H9 (cell line): Measurements from ENCODE around the gene RNF39. TPM values are rescaled to one million over a fixed set of nuclear protein-coding genes. Genes with fewer than 3 reads are reported as not detected.

Source experiments
- DNase-seq: peaks from one replicate; pipeline ENCODE4 v3.0.0-alpha.2; 2017
- H2AFZ ChIP-seq: one replicate; pipeline ENCODE4 v1.6.1; 2013; ENCODE audit warnings: mild to moderate bottlenecking, low read length, control low read depth, moderate library complexity
- H2AK5ac ChIP-seq: 2 replicates; pipeline ENCODE4 v1.6.1; 2013; ENCODE audit warnings: low read length, control low read depth, mixed read lengths; ENCODE audit not compliant: insufficient read length
- H2BK120ac ChIP-seq: one replicate; pipeline ENCODE4 v1.6.1; 2013; ENCODE audit warnings: low read depth, mild to moderate bottlenecking, low read length, control low read depth, inconsistent platforms; ENCODE audit not compliant: poor library complexity, severe bottlenecking
- H2BK12ac ChIP-seq: 2 replicates; pipeline ENCODE4 v1.6.1; 2013; ENCODE audit warnings: low read length, control low read depth, mixed read lengths, low read depth; ENCODE audit not compliant: insufficient read length
- H2BK15ac ChIP-seq: 2 replicates; pipeline ENCODE4 v1.6.1; 2013; ENCODE audit warnings: low read depth, low read length, control low read depth
- H2BK20ac ChIP-seq: one replicate; pipeline ENCODE4 v1.6.1; 2013; ENCODE audit warnings: low read depth, mild to moderate bottlenecking, low read length, control low read depth, inconsistent platforms; ENCODE audit not compliant: poor library complexity, severe bottlenecking
- H2BK5ac ChIP-seq: 2 replicates; pipeline ENCODE4 v1.6.1; 2013; ENCODE audit warnings: low read length, control low read depth, mixed read lengths; ENCODE audit not compliant: insufficient read length
- H3K14ac ChIP-seq: 2 replicates; pipeline ENCODE4 v1.6.1; 2013; ENCODE audit warnings: low read length, control low read depth; ENCODE audit not compliant: insufficient read depth
- H3K18ac ChIP-seq: 2 replicates; pipeline ENCODE4 v1.6.1; 2013; ENCODE audit warnings: low read depth, mild to moderate bottlenecking, mixed read lengths, low read length, control low read depth; ENCODE audit not compliant: insufficient read length
- H3K23ac ChIP-seq: 2 replicates; pipeline ENCODE4 v1.6.1; 2013; ENCODE audit warnings: low read length, control low read depth, mixed read lengths, low read depth; ENCODE audit not compliant: insufficient read length
- H3K23me2 ChIP-seq: 2 replicates; pipeline ENCODE4 v1.6.1; 2013; ENCODE audit warnings: low read depth, mild to moderate bottlenecking, mixed read lengths, low read length, control low read depth; ENCODE audit not compliant: insufficient read length, poor library complexity, severe bottlenecking
- H3K27ac ChIP-seq: 2 replicates; pipeline ENCODE4 v1.5.1; 2013; ENCODE audit warnings: low read length, control low read depth, mixed read lengths, low read depth; ENCODE audit not compliant: insufficient read length
- H3K27me3 ChIP-seq: 2 replicates; pipeline ENCODE4 v1.6.1; 2013; ENCODE audit warnings: low read length, control low read depth, inconsistent platforms; ENCODE audit not compliant: insufficient read depth
- H3K4ac ChIP-seq: 2 replicates; pipeline ENCODE4 v1.6.1; 2013; ENCODE audit warnings: low read depth, mild to moderate bottlenecking, control low read depth, inconsistent platforms, low read length, moderate library complexity
- H3K4me1 ChIP-seq: 2 replicates; pipeline ENCODE4 v1.6.1; 2013; ENCODE audit warnings: low read length, control low read depth, inconsistent platforms; ENCODE audit not compliant: insufficient read depth
- H3K4me2 ChIP-seq: 2 replicates; pipeline ENCODE4 v1.6.1; 2013; ENCODE audit warnings: low read length, control low read depth, mixed read lengths; ENCODE audit not compliant: insufficient read length, insufficient read depth
- H3K56ac ChIP-seq: 2 replicates; pipeline ENCODE4 v1.6.1; 2013; ENCODE audit warnings: low read depth, mild to moderate bottlenecking, mixed read lengths, low read length, control low read depth; ENCODE audit not compliant: insufficient read length
- H3K79me1 ChIP-seq: 2 replicates; pipeline ENCODE4 v1.6.1; 2013; ENCODE audit warnings: low read depth, mild to moderate bottlenecking, moderate library complexity, low read length, control low read depth, inconsistent platforms; ENCODE audit not compliant: insufficient read depth, poor library complexity, severe bottlenecking
- H3K79me2 ChIP-seq: 2 replicates; pipeline ENCODE4 v1.6.1; 2013; ENCODE audit warnings: low read length, control low read depth, inconsistent platforms; ENCODE audit not compliant: insufficient read depth
- H3K9ac ChIP-seq: 2 replicates; pipeline ENCODE4 v1.6.1; 2013; ENCODE audit warnings: low read length, control low read depth, mixed read lengths; ENCODE audit not compliant: insufficient read length; ENCODE audit errors: extremely low read depth
- H3K9me3 ChIP-seq: one replicate; pipeline ENCODE4 v1.6.1; 2013; ENCODE audit warnings: low read depth, low read length, inconsistent platforms; ENCODE audit not compliant: control insufficient read depth
- H3T11ph ChIP-seq: one replicate; pipeline ENCODE4 v1.6.1; 2013; ENCODE audit warnings: mild to moderate bottlenecking, low read length, control low read depth, inconsistent platforms
- H4K20me1 ChIP-seq: one replicate; pipeline ENCODE4 v1.6.1; 2013; ENCODE audit not compliant: control insufficient read depth, insufficient read length, insufficient read depth
- H4K5ac ChIP-seq: 2 replicates; pipeline ENCODE4 v1.6.1; 2013; ENCODE audit warnings: low read depth, mild to moderate bottlenecking, mixed read lengths, low read length, control low read depth; ENCODE audit not compliant: insufficient read length
- H4K8ac ChIP-seq: replicated peaks from 2 replicates; pipeline ENCODE4 v1.6.1; 2013; ENCODE audit warnings: low read length, control low read depth, mixed read lengths, low read depth; ENCODE audit not compliant: insufficient read length
- H4K91ac ChIP-seq: 2 replicates; pipeline ENCODE4 v1.6.1; 2013; ENCODE audit warnings: low read depth, mild to moderate bottlenecking, moderate library complexity, mixed read lengths, low read length, control low read depth; ENCODE audit not compliant: insufficient read length
- H3K27ac Mint-ChIP-seq, 3 experiments: 2 replicates in 2 of 3; 3 replicates in 1 of 3; pipeline ENCODE4 v1.8.0; 2020 to 2021; ENCODE audit warnings: mixed read lengths in 3 of 3, mild to moderate bottlenecking in 1 of 3, moderate library complexity in 1 of 3
- H3K27me3 Mint-ChIP-seq: 2 replicates; pipeline ENCODE4 v1.8.0; 2021; ENCODE audit warnings: low read depth, mild to moderate bottlenecking, moderate library complexity, mixed read lengths
- H3K36me3 Mint-ChIP-seq, 3 experiments: 2 replicates in 2 of 3; 3 replicates in 1 of 3; pipeline ENCODE4 v1.8.0; 2020 to 2021; ENCODE audit warnings: low read depth in 3 of 3, mixed read lengths in 3 of 3; ENCODE audit not compliant: insufficient read depth in 1 of 3
- H3K4me1 Mint-ChIP-seq, 2 experiments: 2 replicates each; pipeline ENCODE4 v1.8.0; 2020; ENCODE audit warnings: mixed read lengths in 2 of 2
- H3K4me3 Mint-ChIP-seq, 2 experiments: 2 replicates in 1 of 2; 3 replicates in 1 of 2; pipeline ENCODE4 v1.8.0; 2020 to 2021; ENCODE audit warnings: mild to moderate bottlenecking in 2 of 2, mixed read lengths in 2 of 2, moderate library complexity in 1 of 2
- H3K9me3 Mint-ChIP-seq, 2 experiments: 2 replicates in 1 of 2; 3 replicates in 1 of 2; pipeline ENCODE4 v1.8.0; 2020; ENCODE audit warnings: mild to moderate bottlenecking in 2 of 2, mixed read lengths in 2 of 2, moderate library complexity in 1 of 2
- WGBS: extraction: QIAGEN DNeasy Blood & Tissue Kit; methylation state at CpG from one replicate; pipeline ENCODE4 v1.1.7; 2013; ENCODE audit warnings: missing lambda C conversion rate, low lambda C conversion rate, mixed read lengths; ENCODE audit not compliant: insufficient read length; ENCODE audit errors: extremely low coverage; 5-methylcytosine and 5-hydroxymethylcytosine counted together
- total RNA-seq: library from RNA; stranded (reverse); gene quantifications from 2 replicates; pipeline ENCODE4 v1.2.1, GENCODE V29; 2021
- TF ChIP-seq, protein P1 (sequence below): fragments of 200-600 bp; sonication (generic); conservative IDR thresholded peaks from 3 replicates; pipeline ENCODE4 v1.8.0; 2021; ENCODE audit warnings: antibody characterized with exemption, mild to moderate bottlenecking

Gene RNF39
- total RNA-seq, 1 experiment from 2014 or later = 0.26 TPM

GRCh38 chr6:30104661-30105060, 29.1 kb upstream of the RNF39 start:
- peaks cover 36 to 37% of the 10 kb centered on the region in 2 experiments for H3K4me1 Mint-ChIP-seq
- Histone ChIP-seq H4K91ac (no peak overlapping the region), H3K4ac (no peak overlapping the region), H3K23me2 (peaks cover 22% of the 10 kb centered on the region), H3T11ph (no peak overlapping the region), H3K56ac (no peak overlapping the region), H3K18ac (no peak overlapping the region), H4K20me1 (no peaks in the 10 kb centered on the region), H3K79me2 (no peaks in the 10 kb centered on the region), H2BK5ac (no peak overlapping the region), H2AFZ (no peak overlapping the region), H2BK20ac (no peak overlapping the region), H3K9ac (no peak overlapping the region), H2BK12ac (no peak overlapping the region), H2AK5ac (no peak overlapping the region), H3K27ac (no peak overlapping the region), H3K23ac (no peak overlapping the region), H3K9me3 (no peaks in the 10 kb centered on the region), H3K4me1 (peaks cover 5% of the 10 kb centered on the region; the same call in 1 of the 2 replicates), H4K8ac (no peak overlapping the region), H2BK120ac (no peak overlapping the region), H3K27me3 (peaks cover 26% of the 10 kb centered on the region; the same call in 1 of the 2 replicates), H3K14ac (no peak overlapping the region), H2BK15ac (no peak overlapping the region), H3K79me1 (no peaks in the 10 kb centered on the region), H4K5ac (no peak overlapping the region), H3K4me2 (no peak overlapping the region)
- peaks cover 0 to 5% of the 10 kb centered on the region in 2 experiments; a peak in 3 of 5 replicates for H3K9me3 Mint-ChIP-seq
- no peak overlapping the region for H3K27ac Mint-ChIP-seq
- peaks cover 0 to 2% (median 0%) of the 10 kb centered on the region in 3 experiments; a peak in 1 of 7 replicates for H3K36me3 Mint-ChIP-seq
- TF ChIP-seq, protein P1, sequence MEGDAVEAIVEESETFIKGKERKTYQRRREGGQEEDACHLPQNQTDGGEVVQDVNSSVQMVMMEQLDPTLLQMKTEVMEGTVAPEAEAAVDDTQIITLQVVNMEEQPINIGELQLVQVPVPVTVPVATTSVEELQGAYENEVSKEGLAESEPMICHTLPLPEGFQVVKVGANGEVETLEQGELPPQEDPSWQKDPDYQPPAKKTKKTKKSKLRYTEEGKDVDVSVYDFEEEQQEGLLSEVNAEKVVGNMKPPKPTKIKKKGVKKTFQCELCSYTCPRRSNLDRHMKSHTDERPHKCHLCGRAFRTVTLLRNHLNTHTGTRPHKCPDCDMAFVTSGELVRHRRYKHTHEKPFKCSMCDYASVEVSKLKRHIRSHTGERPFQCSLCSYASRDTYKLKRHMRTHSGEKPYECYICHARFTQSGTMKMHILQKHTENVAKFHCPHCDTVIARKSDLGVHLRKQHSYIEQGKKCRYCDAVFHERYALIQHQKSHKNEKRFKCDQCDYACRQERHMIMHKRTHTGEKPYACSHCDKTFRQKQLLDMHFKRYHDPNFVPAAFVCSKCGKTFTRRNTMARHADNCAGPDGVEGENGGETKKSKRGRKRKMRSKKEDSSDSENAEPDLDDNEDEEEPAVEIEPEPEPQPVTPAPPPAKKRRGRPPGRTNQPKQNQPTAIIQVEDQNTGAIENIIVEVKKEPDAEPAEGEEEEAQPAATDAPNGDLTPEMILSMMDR = peak; percentile 42; the same call in 2 of the 3 replicates
- no CpG with 5 or more reads among the region's 2 CpGs for WGBS
- no peak overlapping the region for H3K4me3 Mint-ChIP-seq
- no peak for DNase-seq
- H3K27me3 Mint-ChIP-seq = peaks cover 92% of the 10 kb centered on the region
